Endodermal cell (in vitro differentiated cells): ENCODE results near the gene EEFSEC. TPM values are rescaled to one million over a fixed set of nuclear protein-coding genes. Genes with fewer than 3 reads are reported as not detected.

Experiments used
- DNase-seq: peaks from one replicate; pipeline ENCODE4 v3.0.0-alpha.2; 2017
- H3K27ac ChIP-seq: 2 replicates; pipeline ENCODE4 v1.5.1; 2013; ENCODE audit warnings: mild to moderate bottlenecking, low read depth, low read length, moderate library complexity
- H3K27me3 ChIP-seq: 2 replicates; pipeline ENCODE4 v1.6.1; 2013; ENCODE audit warnings: mild to moderate bottlenecking, low read length, moderate library complexity; ENCODE audit not compliant: insufficient read depth, control insufficient read depth, poor library complexity, severe bottlenecking
- H3K36me3 ChIP-seq: 2 replicates; pipeline ENCODE4 v1.7.0; 2013; ENCODE audit warnings: mild to moderate bottlenecking, low read length, moderate library complexity; ENCODE audit not compliant: control insufficient read depth, insufficient read depth
- H3K4me1 ChIP-seq: one replicate; pipeline ENCODE4 v1.7.0; 2013; ENCODE audit warnings: low read length; ENCODE audit not compliant: control insufficient read depth, insufficient read depth
- H3K4me3 ChIP-seq: 2 replicates; pipeline ENCODE4 v1.5.1; 2013; ENCODE audit warnings: mild to moderate bottlenecking, low read length, moderate library complexity
- H3K9ac ChIP-seq: 2 replicates; pipeline ENCODE4 v1.6.1; 2013; ENCODE audit warnings: mild to moderate bottlenecking, low read length, moderate library complexity; ENCODE audit not compliant: poor library complexity, severe bottlenecking; ENCODE audit errors: extremely low read depth
- H3K9me3 ChIP-seq: 2 replicates; pipeline ENCODE4 v1.6.1; 2013; ENCODE audit warnings: mild to moderate bottlenecking, low read length, moderate library complexity; ENCODE audit not compliant: control insufficient read depth
- H3K27ac Mint-ChIP-seq: 2 replicates; pipeline ENCODE4 v1.8.0; 2020; ENCODE audit warnings: mixed read lengths
- H3K27me3 Mint-ChIP-seq: 2 replicates; pipeline ENCODE4 v1.8.0; 2021; ENCODE audit warnings: mild to moderate bottlenecking, mixed read lengths; ENCODE audit not compliant: insufficient read depth
- H3K36me3 Mint-ChIP-seq: 2 replicates; pipeline ENCODE4 v1.8.0; 2020; ENCODE audit warnings: low read depth, mixed read lengths
- H3K4me1 Mint-ChIP-seq: 2 replicates; pipeline ENCODE4 v1.8.0; 2020; ENCODE audit warnings: mixed read lengths
- H3K4me3 Mint-ChIP-seq: 2 replicates; pipeline ENCODE4 v1.8.0; 2020; ENCODE audit warnings: mild to moderate bottlenecking, moderate library complexity, mixed read lengths
- H3K9me3 Mint-ChIP-seq: 2 replicates; pipeline ENCODE4 v1.8.0; 2020; ENCODE audit warnings: mild to moderate bottlenecking, mixed read lengths
- WGBS, 2 experiments: methylation state at CpG; one replicate each; pipeline versions ENCODE4 v1.1.5 to v1.1.7; 2013; ENCODE audit warnings: missing lambda C conversion rate in 2 of 2, mixed read lengths in 1 of 2; ENCODE audit not compliant: insufficient coverage in 1 of 2, insufficient read length in 1 of 2; 5-methylcytosine and 5-hydroxymethylcytosine counted together
- total RNA-seq, 2 donors: library from RNA; stranded (reverse); fragmentation: NEBNext Ultra II Directional in 1 of 2; extraction: Animal tissue kit (Norgen Biotek cat#: 25700) in 1 of 2; gene quantifications; 2 replicates in 1 of 2; 3 replicates in 1 of 2; pipeline ENCODE4 v1.2.1, GENCODE V29; 2021
- TF ChIP-seq, protein P1 (sequence below): fragments of 200-600 bp; sonication (generic); conservative IDR thresholded peaks from 2 replicates; pipeline ENCODE4 v1.5.0; 2021; ENCODE audit warnings: antibody characterized with exemption, mild to moderate bottlenecking

The EEFSEC gene
- total RNA-seq, 2 donors from 2014 or later: 11.9 to 15.8 TPM

DNA sequence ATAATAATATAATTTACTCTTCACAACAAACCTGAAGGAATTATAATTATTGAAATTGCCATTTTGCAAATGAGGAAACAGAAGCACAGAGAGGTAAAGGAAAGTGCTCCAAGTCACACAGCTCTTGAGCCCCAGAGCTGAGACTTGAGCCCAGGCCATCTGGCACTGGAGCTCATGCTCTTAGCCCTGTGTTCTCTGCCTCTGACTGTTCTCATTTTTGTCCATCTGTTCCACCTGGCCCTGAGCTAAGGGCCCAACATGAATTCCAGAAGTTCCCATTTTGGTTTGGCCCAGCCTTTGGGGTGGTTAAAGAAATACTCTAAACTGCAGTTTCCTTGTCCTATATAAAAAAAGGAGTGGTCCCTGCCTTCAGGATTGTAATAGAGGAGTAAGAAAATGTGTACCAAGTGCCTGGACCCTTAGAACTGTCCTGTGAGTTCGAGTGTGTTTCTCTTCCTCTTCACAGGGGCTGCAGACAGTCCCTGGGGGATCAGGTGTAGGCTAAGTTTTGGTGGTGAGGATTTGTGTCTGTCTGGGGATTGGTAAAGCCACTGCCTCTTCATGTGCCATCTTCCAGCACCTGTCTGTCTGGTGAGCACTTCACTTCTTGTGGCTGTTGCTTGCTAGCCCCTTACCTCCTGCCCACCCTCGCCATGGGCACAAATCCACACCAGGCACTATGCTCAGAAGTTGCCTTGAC lies 221.6 kb downstream of the EEFSEC start:
- DNase-seq: no peak
- no peak overlapping the region for H3K27ac Mint-ChIP-seq
- Histone ChIP-seq H3K9ac (no peak overlapping the region), H3K27ac (no peak overlapping the region), H3K4me3 (no peak overlapping the region), H3K4me1 (peaks cover 3% of the 10 kb centered on the region), H3K36me3 (no peaks in the 10 kb centered on the region), H3K27me3 (no peaks in the 10 kb centered on the region), H3K9me3 (no peaks in the 10 kb centered on the region)
- WGBS, 2 experiments: 91 to 92% methylated on average over 2 of the region's 2 CpGs
- no peak overlapping the region for H3K4me3 Mint-ChIP-seq
- H3K27me3 Mint-ChIP-seq: no peaks in the 10 kb centered on the region
- TF ChIP-seq, protein P1, sequence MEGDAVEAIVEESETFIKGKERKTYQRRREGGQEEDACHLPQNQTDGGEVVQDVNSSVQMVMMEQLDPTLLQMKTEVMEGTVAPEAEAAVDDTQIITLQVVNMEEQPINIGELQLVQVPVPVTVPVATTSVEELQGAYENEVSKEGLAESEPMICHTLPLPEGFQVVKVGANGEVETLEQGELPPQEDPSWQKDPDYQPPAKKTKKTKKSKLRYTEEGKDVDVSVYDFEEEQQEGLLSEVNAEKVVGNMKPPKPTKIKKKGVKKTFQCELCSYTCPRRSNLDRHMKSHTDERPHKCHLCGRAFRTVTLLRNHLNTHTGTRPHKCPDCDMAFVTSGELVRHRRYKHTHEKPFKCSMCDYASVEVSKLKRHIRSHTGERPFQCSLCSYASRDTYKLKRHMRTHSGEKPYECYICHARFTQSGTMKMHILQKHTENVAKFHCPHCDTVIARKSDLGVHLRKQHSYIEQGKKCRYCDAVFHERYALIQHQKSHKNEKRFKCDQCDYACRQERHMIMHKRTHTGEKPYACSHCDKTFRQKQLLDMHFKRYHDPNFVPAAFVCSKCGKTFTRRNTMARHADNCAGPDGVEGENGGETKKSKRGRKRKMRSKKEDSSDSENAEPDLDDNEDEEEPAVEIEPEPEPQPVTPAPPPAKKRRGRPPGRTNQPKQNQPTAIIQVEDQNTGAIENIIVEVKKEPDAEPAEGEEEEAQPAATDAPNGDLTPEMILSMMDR: no peak
- H3K9me3 Mint-ChIP-seq: no peaks in the 10 kb centered on the region
- H3K4me1 Mint-ChIP-seq: peaks cover 8% of the 10 kb centered on the region
- peaks cover 3% of the 10 kb centered on the region for H3K36me3 Mint-ChIP-seq

DNA sequence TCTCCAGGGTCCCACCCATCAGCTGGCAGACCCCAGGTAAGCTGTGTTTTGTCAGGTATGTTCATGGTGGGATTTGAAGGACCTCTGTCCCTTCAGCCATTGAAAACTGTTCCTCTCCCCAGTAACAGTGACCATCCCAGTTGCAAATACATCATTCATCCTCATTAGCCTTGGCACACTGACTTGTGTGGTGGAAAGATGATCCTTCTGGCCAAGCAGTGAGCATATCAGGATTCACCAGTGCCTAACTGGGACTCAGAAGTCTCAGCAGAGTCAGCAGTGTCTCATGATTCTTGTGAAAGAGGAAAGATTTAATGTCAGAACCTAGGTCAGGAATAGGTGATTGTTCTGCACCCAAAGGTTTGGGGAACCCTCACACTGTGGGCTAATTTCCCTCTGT lies 223.2 kb downstream of the EEFSEC start:
- TF ChIP-seq, protein P1: no peak
- H3K9me3 ChIP-seq: no peaks in the 10 kb centered on the region
- H3K27ac Mint-ChIP-seq: no peak overlapping the region
- H3K27me3 Mint-ChIP-seq: no peaks in the 10 kb centered on the region
- no peak overlapping the region for H3K4me3 ChIP-seq
- H3K27ac ChIP-seq: no peak overlapping the region
- H3K9ac ChIP-seq: no peak overlapping the region
- H3K36me3 ChIP-seq: no peaks in the 10 kb centered on the region
- H3K4me1 ChIP-seq: peaks cover 3% of the 10 kb centered on the region
- peaks cover 8% of the 10 kb centered on the region for H3K4me1 Mint-ChIP-seq
- H3K36me3 Mint-ChIP-seq: peaks cover 3% of the 10 kb centered on the region
- H3K9me3 Mint-ChIP-seq: no peaks in the 10 kb centered on the region
- no peaks in the 10 kb centered on the region for H3K27me3 ChIP-seq
- DNase-seq: no peak
- no peak overlapping the region for H3K4me3 Mint-ChIP-seq

DNA sequence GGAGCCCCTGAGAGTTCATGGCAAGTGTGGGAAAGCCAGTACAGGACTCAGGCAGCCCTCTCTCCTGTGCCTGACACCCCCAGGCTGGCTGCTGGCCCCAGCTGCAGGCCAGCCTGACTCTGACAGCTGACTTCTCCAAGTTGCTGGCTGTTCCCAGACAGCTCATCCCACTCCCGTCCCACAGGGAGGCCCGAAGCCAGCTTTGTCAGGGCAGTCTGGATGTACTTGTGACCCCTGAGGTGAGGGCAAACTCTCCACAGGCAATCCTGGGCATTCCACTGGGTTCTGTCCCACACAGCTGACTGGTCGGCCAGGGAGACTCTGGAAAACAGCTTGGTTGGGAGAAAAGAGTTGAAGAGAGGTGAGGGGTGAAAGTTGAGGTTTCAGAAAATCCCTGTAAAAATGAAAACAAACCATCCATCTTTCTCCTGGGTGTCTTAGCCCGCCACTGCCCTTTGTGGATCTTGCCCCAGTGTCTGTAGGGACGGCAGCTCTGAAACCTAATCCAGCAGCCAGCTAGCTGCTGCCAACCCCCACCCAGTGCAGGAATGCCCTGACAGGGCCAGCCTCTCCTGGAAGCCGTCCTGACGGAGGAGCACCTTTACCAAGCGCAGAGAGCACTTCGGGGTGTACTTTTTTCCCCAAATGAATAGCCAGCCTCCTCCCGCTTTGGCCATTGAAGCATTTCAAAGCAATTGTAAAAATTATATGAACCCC lies 225.5 kb downstream of the EEFSEC start:
- H3K27me3 ChIP-seq: no peaks in the 10 kb centered on the region
- H3K9me3 Mint-ChIP-seq: no peaks in the 10 kb centered on the region
- no peaks in the 10 kb centered on the region for H3K36me3 Mint-ChIP-seq
- TF ChIP-seq, protein P1: no peak
- peak overlapping the region; percentile 57 for H3K27ac ChIP-seq
- no peaks in the 10 kb centered on the region for H3K4me1 Mint-ChIP-seq
- H3K4me3 Mint-ChIP-seq: no peak overlapping the region
- H3K9me3 ChIP-seq: no peaks in the 10 kb centered on the region
- H3K27me3 Mint-ChIP-seq: no peaks in the 10 kb centered on the region
- no peak overlapping the region for H3K9ac ChIP-seq
- no peak overlapping the region for H3K27ac Mint-ChIP-seq
- H3K36me3 ChIP-seq: no peaks in the 10 kb centered on the region
- 83 to 87% methylated on average over 6 to 10 of the region's 10 CpGs for WGBS, 2 experiments
- H3K4me1 ChIP-seq: no peaks in the 10 kb centered on the region
- H3K4me3 ChIP-seq: no peak overlapping the region
- no peak for DNase-seq
